Measurements from ENCODE around the gene CPM.
A peak's percentile ranks its signal among the peaks of the same experiment; 100 is the strongest.

The CPM gene

DNA sequence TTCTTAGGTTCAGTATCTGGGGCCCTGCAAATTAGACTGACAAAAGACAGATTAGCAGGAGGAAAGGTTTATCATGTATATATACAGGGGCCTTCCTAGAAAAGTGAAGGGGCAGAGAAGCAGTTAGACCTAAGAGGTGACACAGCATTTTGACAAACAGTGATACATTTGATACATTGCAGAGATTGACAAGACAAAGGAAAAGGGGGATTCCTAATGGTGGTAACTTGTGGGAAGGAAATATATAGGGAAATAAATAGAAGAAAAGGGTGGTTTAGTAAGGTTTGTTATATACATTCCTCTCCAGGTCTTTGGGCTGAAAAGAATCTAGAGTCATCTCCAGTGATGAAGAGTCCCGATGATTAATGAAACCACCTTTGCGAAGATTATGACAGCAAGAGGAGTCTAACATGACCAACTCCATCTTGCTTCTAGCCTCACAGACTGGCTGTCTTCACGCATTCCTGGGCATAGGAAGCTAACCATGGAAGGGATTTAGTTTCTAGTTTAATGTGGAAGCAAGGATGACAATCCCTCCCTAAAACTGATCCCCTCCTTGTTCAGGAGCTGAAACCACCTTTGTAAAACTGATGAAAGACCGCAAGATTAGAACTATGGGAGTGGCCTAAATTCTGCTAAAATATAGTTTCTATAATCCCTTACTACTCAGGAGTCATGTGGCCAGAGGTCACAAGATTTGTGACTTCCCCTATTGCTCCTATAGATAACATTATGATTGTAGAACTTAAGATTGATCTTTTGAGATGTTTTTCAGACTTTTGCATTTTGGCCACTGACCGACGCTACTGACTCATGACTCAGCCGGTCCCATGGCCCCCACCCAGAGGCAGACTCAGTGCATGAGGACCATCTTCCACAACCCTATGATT lies 31.1 kb upstream of the CPM start:
- TF ChIP-seq, protein P1, sequence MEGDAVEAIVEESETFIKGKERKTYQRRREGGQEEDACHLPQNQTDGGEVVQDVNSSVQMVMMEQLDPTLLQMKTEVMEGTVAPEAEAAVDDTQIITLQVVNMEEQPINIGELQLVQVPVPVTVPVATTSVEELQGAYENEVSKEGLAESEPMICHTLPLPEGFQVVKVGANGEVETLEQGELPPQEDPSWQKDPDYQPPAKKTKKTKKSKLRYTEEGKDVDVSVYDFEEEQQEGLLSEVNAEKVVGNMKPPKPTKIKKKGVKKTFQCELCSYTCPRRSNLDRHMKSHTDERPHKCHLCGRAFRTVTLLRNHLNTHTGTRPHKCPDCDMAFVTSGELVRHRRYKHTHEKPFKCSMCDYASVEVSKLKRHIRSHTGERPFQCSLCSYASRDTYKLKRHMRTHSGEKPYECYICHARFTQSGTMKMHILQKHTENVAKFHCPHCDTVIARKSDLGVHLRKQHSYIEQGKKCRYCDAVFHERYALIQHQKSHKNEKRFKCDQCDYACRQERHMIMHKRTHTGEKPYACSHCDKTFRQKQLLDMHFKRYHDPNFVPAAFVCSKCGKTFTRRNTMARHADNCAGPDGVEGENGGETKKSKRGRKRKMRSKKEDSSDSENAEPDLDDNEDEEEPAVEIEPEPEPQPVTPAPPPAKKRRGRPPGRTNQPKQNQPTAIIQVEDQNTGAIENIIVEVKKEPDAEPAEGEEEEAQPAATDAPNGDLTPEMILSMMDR (IDR thresholded peaks at IDR 0.05), result no peak
- Histone ChIP-seq H3K4me3 (no peak overlapping the region), H3K27ac (no peak overlapping the region)
- DNase-seq (ENCODE audit: low spot score), result no peak

DNA sequence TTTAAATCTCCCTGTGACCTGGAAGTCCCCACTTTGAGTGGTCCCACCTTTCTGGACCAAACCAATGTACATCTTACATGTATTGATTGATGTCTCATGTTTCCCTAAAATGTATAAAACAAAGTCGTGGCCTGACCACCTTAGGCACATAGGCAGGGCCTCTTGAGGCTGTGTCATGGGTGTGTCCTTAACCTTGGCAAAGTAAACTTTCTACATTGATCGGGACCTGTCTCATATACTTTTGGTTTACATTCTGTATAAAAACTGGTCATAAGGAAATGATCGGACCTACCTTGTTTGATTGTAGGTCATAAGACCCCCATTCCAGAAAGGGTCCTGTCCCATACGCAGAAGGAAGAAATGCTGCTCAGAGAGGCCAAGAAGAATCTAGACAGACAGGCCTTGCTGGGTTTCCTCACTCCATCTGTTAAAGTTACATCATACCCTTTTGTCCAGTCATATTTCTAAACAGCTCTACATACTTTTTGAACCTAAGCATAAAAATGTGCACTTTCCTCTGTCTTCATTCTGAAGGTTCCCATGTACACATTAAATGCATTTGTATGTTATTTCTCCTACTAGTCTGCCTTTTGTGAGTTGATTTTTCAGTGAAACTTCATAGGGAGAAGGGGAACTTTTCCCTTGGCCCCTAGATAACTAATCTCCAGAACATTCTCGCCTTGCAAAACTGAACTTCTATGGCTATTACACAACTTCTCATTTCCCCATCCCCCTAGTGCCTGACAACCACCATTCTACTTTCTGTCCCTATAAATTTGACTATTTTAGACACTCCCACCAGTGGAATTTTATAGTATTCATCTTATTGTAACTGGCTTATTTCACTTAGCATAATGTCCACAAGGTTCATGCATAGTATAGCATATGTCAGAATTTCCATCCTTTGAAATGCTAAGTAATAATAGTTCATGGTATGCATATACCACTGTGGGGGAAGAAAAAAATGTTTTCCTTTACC lies 30.2 kb upstream of the CPM start:
- no peak for DNase-seq (ENCODE audit: low spot score)
- Histone ChIP-seq H3K27ac (peak overlapping the region in 1 of 2 donors; percentile 70), H3K4me3 (no peak overlapping the region)
- TF ChIP-seq, protein P1 (IDR thresholded peaks at IDR 0.05), result no peak

DNA sequence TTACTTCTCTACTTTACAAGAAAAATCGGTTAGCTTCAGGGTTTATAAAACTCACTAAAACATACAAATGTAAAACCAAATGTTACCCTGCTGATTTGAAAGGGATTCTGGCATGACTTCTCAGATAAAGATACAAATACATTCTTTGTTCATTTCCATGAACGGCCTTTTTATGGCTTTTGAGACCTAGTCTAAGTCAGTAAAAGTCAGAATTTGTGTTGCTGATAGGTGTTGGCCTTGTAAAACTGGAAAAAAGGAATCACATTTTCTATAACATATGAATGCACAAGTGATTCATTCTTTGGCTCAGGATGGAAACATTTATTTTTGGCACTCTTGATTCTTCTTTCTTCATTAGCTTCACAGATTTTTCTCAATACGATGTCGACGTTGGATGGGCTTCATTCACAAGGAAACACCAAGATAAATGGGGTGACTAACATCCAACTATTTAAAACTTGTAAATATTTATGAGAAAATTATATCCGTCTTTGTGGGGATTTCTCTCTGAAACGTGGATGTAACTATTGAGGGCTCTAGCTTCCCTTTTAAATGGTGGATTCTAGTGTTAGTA lies 27.0 kb upstream of the CPM start:
- H3K27ac ChIP-seq, result peak overlapping the region in 1 of 2 donors; percentile 3
- no peak overlapping the region for H3K4me3 ChIP-seq
- no peak for DNase-seq (ENCODE audit: low spot score)
- TF ChIP-seq, protein P1 (IDR thresholded peaks at IDR 0.05), result no peak

DNA sequence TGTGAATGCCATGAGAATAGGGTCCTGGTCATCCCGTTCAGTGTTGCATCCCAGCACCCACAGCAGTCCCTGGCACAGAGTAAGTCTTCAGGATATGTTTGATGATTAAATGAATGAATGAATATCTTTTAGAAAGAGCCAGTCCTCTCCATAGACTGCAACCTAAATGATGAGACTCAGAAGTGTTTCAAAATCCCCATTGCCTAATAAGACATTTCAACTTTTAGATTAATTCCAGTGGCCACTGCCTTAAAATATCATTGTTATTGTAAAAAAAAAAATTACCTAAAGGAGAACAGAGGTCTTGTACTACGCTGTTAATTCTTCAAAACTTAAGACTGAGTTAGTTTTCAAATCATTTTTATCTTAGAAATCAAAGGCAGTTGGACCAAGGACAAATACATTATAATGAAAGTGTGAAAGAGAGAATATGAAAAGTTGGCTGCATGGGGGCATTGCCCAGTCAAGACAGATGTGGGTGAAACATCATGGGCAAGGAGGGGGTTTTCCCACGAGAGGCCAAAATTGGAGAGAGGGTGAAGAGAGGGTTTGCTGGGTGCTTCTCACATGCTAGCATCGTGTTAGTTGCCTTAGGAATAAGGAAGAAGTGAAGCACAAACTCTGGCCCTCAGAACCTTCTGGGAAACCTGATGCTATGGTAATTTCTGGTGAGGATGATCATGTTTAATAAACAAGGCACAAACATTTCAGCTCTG lies 26.3 kb upstream of the CPM start:
- H3K4me3 ChIP-seq, result no peak overlapping the region
- DNase-seq (ENCODE audit: low spot score), result no peak
- TF ChIP-seq, protein P1 (IDR thresholded peaks at IDR 0.05), result no peak
- H3K27ac ChIP-seq, result peak overlapping the region in 1 of 2 donors; percentile 3

DNA sequence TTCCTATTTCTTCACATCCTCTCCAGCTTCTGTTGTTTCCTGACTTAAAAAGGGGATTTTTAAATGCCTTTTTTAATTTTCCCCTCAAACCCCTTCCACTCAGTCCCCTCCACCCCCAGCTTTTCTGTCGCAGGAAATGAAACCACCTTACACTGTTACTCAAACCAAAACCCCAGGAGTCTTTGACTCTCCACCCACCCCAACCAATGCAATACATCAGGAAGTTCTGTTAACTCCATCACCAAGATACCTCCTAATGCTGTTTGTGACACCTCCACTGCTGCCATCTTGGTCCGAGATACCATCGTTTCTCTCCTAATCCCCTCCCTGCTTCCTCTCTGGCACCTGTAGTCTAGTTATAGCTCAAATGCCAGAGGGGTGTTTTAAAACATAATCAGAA lies 25.4 kb upstream of the CPM start:
- Histone ChIP-seq H3K27ac (no peak overlapping the region), H3K4me3 (no peak overlapping the region)
- TF ChIP-seq, protein P1 (IDR thresholded peaks at IDR 0.05), result no peak
- no peak for DNase-seq (ENCODE audit: low spot score)

DNA sequence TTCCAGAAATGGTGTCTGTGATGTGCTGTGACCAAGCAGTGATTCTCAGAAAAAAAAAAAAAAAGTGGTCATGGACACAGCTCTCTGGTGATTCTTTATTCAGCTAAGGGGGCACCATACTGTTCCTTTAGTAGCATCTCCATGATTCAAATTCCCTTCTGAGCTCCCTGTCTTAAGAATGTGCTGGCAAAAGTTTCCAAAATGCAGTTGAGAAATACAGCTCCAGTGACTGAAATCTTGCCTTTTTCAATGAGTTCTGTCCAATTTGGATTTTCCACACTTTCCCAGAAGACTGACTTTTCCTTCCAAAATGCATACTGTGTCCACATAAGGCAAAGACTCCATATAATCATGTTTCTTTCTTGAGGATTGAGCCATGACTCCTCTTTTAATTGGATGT lies 24.3 kb upstream of the CPM start:
- no peak for DNase-seq (ENCODE audit: low spot score)
- TF ChIP-seq, protein P1 (IDR thresholded peaks at IDR 0.05), result no peak
- H3K4me3 ChIP-seq, result no peak overlapping the region
- H3K27ac ChIP-seq, result no peak overlapping the region
